CD1c-positive myeloid dendritic cell (primary cell): ENCODE results near the gene TYSND1.
A peak's percentile ranks its signal among the peaks of the same experiment; 100 is the strongest.
"Not testable (repeated sequence)": the region's sequence is repeated elsewhere in the genome, so short reads cannot be mapped to it uniquely, and the experiment has no call there.

ENCODE experiments used
- DNase-seq: peaks from one replicate; pipeline ENCODE4 v3.0.0-alpha.2; 2016; ENCODE audit errors: extremely low spot score

Gene TYSND1

GRCh38 chr10:70146489-70147258 lies at the start of gene TYSND1:
TSS of gene TYSND1 (minus strand) at chr10:70146700. CDS start at chr10:70146586, 114 bp downstream.
- DNase-seq: peak; percentile 97

GRCh38 chr10:70193391-70193844 lies 46.9 kb upstream of the TYSND1 start:
- no peak for DNase-seq

GRCh38 chr10:70192326-70192968 lies 45.9 kb upstream of the TYSND1 start:
- no peak for DNase-seq

GRCh38 chr10:70191972-70192305 lies 45.4 kb upstream of the TYSND1 start:
- DNase-seq: peak; percentile 68

- no peak for DNase-seq
These were observed 44.9 kb upstream of the TYSND1 start for GRCh38 chr10:70191161-70191971.

DNA sequence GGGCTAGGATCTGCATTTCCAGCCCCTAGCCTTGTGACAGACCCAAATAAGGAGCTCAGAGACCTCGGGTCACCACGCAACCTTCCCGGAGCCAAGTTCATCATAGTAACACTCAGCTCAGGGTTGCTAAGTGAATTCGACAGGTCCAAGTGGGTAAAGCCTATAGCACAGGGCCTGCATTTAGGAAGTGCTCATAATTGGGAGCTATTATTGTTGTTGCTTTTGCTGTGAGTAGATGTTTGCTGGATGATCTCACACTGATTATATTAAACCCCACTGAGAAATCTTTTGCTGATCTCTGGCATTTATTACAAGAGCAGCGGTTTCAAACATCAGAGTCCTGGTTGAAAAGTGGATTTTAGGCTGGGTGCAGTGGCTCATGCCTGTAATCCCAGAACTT lies 44.1 kb upstream of the TYSND1 start:
- DNase-seq: no peak

- DNase-seq: no peak
These were observed 43.6 kb upstream of the TYSND1 start for GRCh38 chr10:70190102-70190501.

- DNase-seq: no peak
These were observed 42.3 kb upstream of the TYSND1 start for GRCh38 chr10:70188768-70189167.

DNA sequence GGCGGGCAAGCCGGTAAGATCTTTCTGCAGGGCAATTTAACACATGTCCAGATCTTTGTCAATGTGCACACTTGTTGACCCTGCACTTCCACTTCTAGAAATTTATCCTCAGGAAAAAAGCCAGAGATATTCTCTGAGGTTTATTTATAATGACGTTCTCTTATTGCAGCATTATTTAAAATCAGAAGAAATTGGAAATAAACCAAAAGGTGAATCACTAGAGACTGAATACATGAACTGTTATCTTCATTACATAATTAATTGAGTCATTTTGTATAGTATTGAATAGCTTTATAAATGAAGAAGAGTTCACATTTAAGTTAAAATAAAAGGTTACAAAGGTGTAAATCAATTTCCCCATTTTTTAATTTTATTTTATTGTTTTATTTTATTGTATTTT lies 40.1 kb upstream of the TYSND1 start:
- no peak for DNase-seq

DNA sequence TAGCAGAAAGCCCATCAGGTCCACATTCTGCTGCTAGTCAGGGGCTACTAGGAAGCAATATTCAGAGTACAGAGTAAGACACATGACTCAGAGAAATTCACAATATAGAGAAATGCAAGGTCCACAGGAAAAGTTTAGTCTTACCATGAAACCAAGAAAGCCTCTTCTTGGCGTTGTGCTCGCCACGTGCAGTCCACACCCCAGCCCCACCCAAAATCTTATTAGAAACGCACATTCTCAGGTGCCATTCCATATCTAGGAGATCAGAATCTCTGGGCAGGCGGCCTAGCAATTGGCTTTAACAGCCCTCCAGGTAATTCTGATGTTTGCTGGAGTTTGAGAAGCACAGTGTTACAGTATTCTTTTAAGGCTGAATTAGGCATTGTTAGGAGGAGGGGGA lies 39.6 kb upstream of the TYSND1 start:
- DNase-seq: no peak

DNA sequence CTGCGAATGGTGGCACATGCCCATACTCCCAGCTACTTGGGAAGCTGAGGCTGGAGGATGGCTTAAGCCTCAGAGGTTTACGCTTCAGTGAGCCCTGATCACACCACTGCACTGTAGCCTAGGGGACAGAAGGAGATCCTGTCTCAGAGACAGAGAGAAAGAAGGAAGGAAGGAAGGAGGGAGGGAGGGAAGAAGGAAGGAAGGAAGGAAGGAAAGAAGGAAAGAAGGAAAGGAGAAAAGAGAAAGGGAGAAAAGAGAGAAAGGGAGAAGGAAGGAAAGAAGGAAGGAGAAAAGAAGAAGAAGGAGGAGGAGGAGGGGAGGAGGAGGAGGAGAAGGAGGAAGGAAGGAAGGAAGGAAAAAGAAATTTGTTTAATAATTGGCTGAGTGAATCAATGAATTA lies 36.8 kb upstream of the TYSND1 start:
- DNase-seq: no peak

DNA sequence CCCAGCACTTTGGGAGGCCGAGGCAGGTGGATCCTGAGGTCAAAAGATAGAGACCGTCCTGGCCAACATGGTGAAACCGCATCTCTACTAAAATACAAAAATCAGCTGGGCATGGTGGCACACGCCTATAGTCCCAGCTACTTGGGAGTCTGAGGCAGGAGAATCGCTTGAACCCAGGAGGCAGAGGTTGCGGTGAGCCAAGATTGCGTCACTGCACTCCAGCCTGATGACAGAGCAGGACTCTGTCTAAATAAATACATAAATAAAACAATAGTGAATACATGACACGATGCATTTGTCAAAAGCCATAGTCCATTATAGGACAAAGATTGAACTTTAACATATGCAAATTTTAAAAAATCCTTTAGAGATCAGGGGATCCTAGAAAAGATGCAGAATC lies 32.7 kb upstream of the TYSND1 start:
- not testable (repeated sequence) for DNase-seq

DNA sequence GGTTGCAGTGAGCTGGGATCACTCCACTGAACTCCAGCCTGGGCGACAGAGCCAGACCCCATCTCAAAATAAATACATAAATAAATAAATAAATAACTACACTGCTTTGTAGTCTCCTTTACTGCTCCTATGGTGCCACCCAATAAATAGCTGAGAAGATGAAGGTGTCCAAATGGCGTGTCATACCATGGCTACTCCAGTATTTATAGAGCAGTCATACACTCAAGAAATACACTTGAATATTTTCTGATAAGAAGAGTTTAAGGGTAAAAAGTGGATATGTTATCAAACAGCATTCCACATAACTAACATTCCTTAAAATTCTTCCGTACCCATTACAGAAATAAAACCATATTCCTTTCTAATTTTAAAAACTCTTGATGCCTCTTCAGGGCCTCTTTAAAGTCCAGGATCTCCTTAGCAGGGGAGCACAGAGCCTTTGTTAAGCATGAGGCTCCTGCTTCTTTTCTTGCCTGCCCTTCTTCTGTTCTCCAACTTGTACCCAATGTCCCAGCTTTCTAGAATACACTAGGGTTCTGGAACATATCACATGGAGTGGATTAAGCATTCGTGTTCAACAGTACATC lies 31.7 kb upstream of the TYSND1 start:
- DNase-seq: no peak

DNA sequence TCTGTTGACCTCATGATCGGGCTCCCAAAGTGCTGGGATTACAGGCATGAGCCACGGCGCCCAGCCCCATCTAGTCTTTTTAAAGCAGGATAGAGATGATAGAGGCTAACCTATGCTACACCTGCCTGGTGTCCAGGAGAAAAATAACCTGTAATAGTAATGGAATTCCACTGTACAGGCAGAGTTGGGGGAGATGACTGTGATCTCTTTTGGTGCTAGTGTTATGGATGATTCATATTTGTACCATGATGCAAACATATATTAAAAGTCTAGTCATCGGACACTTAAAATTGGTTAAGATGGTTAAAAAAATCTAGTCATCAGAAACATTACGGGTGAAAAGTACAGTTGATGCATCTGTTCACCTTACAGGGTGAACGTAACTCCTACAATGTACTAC lies 29.9 kb upstream of the TYSND1 start:
- no peak for DNase-seq

DNA sequence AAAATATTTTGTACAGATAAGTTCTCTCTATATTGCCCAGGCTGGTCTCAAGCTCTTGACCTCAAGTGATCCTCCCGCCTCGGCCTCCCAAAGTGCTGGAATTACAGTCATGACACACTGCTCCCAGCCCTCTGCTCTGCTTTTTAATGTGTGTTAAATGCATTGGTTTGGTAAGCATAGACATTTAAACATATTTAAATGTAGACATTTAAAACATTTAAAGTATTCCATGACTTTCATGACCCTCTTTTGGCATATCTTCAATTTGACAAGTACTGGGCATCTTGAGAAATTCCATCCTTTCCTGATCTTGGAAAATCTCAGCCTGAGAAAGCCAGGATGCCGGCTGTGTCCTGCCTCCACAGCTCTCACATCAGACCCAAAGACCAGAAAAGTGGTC lies 29.0 kb upstream of the TYSND1 start:
- DNase-seq: no peak

DNA sequence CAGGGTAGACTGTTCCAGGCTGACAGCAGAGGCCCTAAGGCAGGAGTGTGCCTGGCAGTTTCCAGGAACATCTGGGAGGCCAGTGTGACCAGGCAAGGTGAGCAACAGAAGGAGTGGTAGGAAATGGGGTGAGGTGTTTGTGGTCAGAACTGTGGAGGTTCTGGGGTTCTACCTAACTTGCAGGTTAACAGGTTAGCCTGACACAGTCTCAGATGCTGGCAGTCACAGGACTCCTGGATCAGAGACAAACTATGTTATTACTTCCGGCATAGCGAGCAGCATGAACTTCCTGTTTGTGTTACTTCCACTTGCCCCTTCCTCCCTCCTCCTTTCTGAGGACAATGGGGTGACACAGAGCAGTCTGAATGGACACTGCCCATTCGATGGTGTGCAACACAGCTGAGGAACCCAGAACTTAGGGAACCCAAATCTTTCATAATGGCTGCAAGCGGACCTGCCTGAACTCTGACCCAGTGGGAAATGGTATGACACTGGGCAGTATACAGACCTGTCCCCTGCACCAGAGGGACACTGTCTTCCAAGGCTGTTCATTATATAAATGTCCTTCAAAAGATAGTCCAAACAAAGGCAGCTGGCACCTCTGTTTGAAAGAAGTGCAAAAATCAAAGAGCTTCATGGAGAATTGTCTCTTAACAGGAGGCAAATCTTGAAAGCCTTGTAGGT lies 27.7 kb upstream of the TYSND1 start:
- peak; percentile 53 for DNase-seq

DNA sequence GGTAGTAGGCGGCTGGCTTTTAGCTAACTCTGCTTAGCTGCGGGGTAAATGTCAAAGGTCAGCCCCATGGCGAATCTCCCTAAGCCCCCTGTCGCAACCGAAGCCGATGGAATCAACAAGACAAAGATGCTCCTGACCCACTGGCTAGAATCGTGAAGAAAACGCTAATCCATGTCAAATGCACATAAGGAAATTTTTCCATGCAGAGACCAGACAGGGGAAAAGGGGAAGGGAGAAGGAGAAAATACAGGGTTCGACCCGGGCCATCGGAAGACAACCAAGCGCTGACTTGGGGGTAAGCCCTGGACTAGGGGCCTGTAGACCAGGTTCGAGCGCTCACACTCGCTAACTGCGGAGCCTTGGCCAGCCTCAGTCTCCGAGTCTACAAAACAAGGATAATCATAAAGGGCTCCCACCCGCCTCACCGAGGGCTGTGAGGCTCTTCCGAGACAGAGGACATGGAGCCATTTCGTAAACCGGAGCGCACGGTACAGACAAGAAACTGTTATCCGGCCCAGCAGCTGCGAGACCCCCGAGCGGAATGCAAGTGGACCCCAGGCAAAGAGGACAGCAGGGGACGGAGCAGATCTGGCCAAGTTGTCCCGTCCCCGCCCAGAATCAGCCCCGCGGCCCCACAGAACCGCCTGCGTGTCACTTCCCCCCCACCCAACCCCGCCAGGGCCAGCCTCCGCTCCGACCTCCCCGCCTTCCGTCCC lies 23.3 kb upstream of the TYSND1 start:
- peak; percentile 18 for DNase-seq

DNA sequence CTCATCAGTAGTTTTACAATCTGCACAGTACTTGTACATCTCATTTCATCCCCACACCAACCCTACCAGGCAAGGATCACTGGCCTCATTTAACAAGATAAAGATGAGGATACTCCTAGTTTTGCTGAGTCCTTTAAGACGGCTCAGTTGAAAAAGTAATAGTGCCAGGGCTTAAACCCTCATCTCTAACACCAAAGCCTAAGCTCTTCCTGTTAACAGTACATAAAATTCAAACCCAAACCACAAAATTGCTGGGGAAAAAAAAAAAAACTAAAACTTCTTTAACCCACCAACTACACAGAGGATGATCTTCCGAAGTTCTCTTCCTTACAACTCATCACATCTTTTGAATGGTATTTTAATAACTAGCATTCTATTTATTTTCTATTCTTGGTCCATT lies 22.5 kb upstream of the TYSND1 start:
- DNase-seq: no peak

- DNase-seq: no peak
These were observed 20.7 kb upstream of the TYSND1 start for GRCh38 chr10:70167246-70167645.

DNA sequence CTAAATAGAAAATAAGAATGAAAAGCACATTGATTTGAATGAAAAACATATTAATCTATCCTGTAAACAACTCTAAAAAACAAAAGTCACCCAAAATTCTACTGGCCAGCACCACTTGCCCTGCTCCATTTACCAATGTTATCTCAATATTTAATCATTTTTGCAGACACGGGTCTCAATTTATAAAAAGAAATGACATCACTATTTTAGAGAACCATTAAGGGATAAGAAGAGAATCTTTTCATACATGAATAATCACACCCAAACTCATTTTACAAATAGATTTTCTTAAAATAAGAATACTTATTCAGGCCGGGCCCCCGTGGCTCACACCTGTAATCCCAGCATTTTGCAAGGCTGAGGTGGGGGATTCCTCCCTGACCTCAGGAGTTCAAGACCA lies 19.9 kb upstream of the TYSND1 start:
- DNase-seq: no peak

DNA sequence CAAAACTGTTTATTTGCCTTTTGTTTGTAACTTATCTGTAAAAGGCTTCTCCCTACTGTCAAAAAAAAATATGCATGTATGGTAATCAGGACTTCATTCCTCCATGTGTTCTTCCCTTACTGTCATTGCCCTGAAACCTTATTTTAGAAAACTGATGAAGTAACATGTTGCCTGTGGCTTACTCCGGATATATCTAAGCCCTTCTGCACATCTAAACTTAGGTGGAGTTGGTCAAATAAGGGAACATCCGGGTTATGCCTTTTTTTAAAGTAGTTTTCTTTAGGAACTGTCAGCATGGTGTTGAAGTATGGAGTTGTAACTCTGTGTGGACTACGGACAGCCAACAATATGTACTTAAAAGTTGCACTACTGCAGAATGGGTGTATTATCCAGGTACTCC lies 17.7 kb upstream of the TYSND1 start:
- no peak for DNase-seq
